Measurements from ENCODE around the gene MAPKBP1.
"Not testable (repeated sequence)": the region's sequence is repeated elsewhere in the genome, so short reads cannot be mapped to it uniquely, and the experiment has no call there.

MAPKBP1 gene, protein sequence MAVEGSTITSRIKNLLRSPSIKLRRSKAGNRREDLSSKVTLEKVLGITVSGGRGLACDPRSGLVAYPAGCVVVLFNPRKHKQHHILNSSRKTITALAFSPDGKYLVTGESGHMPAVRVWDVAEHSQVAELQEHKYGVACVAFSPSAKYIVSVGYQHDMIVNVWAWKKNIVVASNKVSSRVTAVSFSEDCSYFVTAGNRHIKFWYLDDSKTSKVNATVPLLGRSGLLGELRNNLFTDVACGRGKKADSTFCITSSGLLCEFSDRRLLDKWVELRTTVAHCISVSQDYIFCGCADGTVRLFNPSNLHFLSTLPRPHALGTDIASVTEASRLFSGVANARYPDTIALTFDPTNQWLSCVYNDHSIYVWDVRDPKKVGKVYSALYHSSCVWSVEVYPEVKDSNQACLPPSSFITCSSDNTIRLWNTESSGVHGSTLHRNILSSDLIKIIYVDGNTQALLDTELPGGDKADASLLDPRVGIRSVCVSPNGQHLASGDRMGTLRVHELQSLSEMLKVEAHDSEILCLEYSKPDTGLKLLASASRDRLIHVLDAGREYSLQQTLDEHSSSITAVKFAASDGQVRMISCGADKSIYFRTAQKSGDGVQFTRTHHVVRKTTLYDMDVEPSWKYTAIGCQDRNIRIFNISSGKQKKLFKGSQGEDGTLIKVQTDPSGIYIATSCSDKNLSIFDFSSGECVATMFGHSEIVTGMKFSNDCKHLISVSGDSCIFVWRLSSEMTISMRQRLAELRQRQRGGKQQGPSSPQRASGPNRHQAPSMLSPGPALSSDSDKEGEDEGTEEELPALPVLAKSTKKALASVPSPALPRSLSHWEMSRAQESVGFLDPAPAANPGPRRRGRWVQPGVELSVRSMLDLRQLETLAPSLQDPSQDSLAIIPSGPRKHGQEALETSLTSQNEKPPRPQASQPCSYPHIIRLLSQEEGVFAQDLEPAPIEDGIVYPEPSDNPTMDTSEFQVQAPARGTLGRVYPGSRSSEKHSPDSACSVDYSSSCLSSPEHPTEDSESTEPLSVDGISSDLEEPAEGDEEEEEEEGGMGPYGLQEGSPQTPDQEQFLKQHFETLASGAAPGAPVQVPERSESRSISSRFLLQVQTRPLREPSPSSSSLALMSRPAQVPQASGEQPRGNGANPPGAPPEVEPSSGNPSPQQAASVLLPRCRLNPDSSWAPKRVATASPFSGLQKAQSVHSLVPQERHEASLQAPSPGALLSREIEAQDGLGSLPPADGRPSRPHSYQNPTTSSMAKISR (N-terminal part only)

GRCh38 chr15:41774062-41774881 lies at the start of gene MAPKBP1:
MAPKBP1 (plus strand) TSS chr15:41774484; CDS start chr15:41775276, 792 bp downstream.
- peak; percentile 99 for DNase-seq (ENCODE audit: low read depth)

DNA sequence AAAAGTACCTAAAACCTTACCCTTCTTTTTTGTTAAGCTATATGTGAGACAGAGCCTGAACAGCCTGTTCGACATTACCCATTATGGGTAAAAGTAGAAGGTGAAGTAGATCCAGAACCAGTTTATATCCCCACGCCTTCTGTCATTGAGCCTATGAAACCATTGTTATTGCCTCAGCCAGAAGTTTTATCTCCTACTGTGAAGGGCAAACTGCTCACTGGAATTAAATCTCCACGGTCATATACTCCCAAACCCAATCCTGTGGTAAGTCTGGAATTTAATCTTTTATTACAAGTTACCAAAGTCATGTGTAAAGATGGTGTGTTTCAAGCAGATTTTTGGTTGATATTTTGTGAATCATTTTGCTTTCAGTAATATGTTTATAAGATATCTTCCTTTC lies 47.1 kb upstream of the MAPKBP1 start:
- peak; percentile 69 for DNase-seq (ENCODE audit: low read depth)

GRCh38 chr15:41728061-41728460 lies 46.2 kb upstream of the MAPKBP1 start:
- not testable (repeated sequence) for DNase-seq (ENCODE audit: low read depth)

DNA sequence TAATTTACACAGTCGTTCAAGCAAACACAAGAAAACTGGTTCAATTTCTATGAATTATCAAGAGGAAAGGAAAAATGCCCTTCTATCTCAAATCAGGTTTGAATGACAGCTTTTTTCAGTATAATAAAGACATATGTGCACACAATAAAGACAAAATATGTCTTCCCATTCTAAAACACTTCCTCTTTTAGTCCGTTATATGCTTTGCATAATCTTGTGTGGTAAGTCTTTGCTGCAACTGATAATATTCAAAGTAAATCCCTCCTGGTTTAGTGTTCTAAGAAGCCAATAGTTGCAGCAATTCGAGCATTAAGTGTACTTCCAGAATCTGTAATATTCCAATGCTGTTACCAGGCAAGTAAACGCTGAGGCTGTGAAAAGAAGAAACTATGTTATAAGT lies 43.7 kb upstream of the MAPKBP1 start:
- DNase-seq (ENCODE audit: low read depth), result no peak

GRCh38 chr15:41732483-41732882 lies 41.8 kb upstream of the MAPKBP1 start:
- no peak for DNase-seq (ENCODE audit: low read depth)

- DNase-seq (ENCODE audit: low read depth), result peak; percentile 43
Observed at GRCh38 chr15:41734079-41734478, 40.2 kb upstream of the MAPKBP1 start.

- DNase-seq (ENCODE audit: low read depth), result no peak
Observed at GRCh38 chr15:41735046-41735445, 39.2 kb upstream of the MAPKBP1 start.

GRCh38 chr15:41735492-41735891 lies 38.8 kb upstream of the MAPKBP1 start:
- not testable (repeated sequence) for DNase-seq (ENCODE audit: low read depth)

DNA sequence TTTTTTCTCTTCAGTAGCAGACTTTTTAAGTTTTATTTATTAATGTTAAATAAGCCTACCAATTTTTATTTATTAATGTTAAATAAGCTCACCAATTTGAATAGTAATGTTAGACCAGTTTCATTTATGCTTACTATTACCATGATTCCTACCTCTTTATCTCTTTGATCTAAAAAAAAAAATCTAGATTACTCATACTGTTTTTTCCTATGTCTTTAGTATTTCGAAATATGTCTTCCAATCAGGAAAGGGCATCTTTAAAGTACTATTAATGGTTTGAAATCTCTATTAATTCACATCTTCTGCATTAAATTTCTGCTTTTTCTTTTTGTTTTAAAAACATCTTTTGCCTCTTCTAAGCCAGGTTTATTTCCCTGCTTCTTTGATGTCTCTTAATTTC lies 27.5 kb upstream of the MAPKBP1 start:
- DNase-seq (ENCODE audit: low read depth), result peak; percentile 35

- DNase-seq (ENCODE audit: low read depth), result no peak
Observed at GRCh38 chr15:41756198-41756597, 18.1 kb upstream of the MAPKBP1 start.

DNA sequence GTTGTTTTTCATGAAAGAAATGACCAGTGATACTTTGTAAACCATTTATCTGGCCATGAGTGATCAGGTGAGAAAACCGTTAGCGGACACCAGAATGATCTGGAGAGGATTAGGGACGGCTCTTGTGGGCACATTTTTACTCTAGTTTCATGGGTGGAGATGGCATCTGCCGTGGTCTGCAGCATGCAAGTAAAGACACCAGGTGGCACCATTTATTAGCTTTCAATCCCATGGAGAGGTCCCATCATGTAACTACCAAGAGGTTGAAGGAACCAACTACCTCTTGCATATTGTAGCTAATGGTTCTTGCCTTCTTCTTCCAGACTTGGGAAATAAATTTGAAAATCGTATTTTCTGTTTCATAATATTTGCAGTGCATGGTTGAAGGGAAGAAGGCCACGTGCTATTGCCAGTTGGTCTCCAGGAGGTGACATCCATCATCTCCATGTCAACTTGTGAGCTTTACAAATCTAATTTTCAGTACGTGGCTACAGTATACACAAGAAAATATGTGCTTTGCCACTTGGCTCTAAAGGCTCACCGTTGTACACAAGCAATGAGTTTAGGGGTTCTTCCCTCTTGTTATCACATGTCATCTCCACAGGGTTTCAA lies 1.5 kb upstream of the MAPKBP1 start:
- peak; percentile 83 for DNase-seq (ENCODE audit: low read depth)

GRCh38 chr15:41773332-41773728 lies 954 bp upstream of the MAPKBP1 start:
- no peak for DNase-seq (ENCODE audit: low read depth)

- no peak for DNase-seq (ENCODE audit: low read depth)
Observed at GRCh38 chr15:41773729-41774061, 589 bp upstream of the MAPKBP1 start.

DNA sequence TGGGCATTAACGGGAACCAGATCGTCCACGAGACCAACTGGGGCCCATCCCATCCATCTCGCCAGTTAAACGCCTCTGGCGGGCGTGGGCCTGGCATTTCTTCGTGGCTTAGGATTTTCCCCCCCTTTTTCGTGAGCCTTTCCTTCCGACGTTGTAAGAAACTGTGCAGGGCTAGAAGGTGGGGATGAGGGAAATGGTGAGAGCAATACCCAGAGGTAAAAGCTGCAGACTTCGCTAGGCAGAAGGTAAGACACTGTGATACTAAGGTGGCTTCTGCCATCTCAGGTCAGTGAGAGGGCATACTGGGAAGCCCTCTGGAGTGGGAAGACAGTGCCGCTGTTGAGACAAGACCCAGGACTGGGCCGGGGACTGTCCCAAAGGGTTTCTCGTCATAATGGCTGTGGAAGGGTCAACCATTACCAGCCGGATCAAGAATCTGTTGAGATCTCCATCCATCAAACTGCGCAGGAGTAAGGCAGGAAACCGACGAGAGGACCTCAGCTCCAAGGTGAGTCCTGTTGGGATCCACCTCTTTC lies 666 bp downstream of the MAPKBP1 start:
- no peak for DNase-seq (ENCODE audit: low read depth)

DNA sequence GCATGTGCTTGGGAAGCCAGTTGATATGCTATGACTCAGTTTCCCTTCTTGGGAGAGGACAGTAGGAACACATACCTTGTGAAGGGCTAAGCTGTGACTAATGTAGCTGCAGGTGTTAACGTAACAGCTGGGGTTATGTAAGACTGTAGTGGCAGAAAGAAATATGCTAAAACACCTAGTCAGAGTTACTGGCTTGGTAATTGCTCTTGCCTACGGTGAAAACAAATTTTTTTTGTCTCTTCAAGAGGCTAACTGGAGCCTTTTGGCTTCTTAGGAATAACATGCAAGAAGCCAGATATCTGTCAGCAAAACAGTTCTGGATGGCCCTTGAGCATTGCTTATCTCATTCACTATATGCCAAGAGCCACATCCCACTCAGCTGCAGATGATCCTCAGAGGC lies 1.4 kb downstream of the MAPKBP1 start:
- DNase-seq (ENCODE audit: low read depth), result no peak

DNA sequence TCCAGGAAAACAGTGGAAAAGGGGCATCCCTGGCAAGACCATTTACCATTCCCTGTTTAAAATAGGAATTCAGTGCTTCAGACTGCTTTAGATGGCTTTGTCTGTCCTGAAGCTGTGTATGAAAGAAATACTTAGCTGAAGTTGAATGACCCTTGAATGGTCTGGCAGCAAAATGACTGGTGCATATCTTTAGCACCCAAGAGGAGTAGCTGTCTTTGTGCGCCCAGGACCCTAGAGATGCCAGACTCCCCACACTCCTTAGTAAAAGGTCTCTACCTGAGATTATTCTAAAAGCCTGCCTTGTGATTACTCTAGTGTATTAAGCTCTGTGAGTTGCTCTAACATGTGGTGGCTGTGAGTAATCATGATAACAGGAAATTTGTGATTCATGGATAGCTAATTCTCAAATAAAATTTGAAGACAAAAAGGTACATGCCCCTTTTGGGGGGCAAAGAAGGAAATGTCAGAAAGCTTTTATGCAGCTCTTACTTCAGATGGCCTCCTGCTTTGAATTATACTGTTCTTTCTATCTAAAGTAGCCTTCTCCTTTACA lies 3.2 kb downstream of the MAPKBP1 start:
- peak; percentile 36 for DNase-seq (ENCODE audit: low read depth)

DNA sequence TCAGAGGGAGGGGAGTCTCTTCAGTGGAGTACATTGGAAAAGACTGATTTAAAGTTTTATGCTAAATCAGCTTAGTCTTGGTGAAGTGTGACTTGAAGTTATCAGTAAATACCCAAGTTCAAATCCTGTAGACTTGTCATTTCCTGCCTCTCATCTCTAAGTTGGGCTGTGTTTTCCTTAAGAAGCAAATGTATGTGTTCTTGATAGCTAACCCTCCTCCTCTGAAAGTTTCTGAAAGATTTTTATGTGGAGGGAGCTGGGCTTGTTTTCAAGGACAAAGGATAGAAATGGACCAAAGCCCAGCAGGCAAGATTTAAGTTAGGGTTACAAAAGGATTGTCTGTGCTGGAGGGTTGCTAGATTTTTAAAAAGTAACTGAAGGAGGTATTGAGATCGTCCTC lies 4.2 kb downstream of the MAPKBP1 start:
- peak; percentile 32 for DNase-seq (ENCODE audit: low read depth)

DNA sequence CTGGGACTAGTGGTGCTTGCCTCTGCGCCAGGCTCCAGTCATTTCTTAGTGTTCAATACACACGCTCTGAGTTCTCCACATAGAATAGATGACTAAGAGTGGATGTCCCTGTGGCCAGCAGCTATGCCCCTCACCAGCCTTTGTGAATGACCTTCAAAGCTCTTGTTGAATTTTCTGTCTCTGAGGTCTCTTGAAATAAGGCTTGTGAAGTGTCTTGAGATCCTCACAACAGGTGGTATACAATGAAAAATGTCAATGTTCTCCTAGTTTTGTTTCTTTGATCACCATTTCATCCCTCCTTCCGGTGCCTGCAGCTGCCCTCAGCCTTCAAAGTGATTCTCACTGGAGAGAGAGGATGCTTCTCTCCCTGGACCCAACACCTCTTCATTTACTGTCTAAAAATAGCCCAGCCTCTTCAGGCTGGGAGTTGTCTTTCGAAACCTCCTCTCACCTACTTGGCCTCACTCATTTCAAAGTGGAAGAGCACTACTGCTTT lies 5.4 kb downstream of the MAPKBP1 start:
- peak; percentile 25 for DNase-seq (ENCODE audit: low read depth)

GRCh38 chr15:41780266-41780665 lies 6.0 kb downstream of the MAPKBP1 start:
- no peak for DNase-seq (ENCODE audit: low read depth)

DNA sequence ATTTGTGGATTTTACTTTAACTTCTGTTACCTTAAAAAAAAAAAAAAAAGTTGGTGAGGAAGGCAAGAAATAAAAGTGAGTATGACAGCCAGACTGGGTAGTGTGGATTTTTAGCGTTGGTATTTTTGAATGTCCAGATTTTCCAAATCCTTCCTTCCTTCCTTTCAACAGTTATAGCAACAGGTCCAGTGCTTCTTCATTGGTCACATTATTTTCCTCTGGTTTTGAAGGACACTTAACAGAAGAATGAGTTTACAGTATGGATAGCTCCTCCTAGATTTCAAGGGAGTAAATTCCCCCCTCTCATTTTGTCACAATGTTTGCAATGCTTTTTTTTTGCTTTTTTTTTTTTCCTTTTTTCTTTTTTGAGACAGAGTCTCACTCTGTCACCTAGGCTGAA lies 6.4 kb downstream of the MAPKBP1 start:
- no peak for DNase-seq (ENCODE audit: low read depth)

Data from EH (cell line).